Tibial nerve (tissue), 4 donors: ENCODE data around the gene LAMC3. TPM values are rescaled to one million over a fixed set of nuclear protein-coding genes. Genes with fewer than 3 reads are reported as not detected.

Experiments
- DNase-seq, 2 donors: peaks; one replicate each; pipeline ENCODE4 v3.0.0-alpha.2; 2019; ENCODE audit warnings: low spot score in 2 of 2
- H3K27ac ChIP-seq, 4 donors: fragments of 200-600 bp; sonication (generic) in 3 of 4; one replicate each; pipeline ENCODE4 v1.5.1; 2017 to 2019; ENCODE audit warnings: mild to moderate bottlenecking in 1 of 4
- H3K27me3 ChIP-seq, 2 donors: fragments of 200-600 bp; sonication (generic) in 1 of 2; one replicate each; pipeline versions ENCODE4 v1.5.1 to v1.6.0; 2017 to 2019
- H3K36me3 ChIP-seq, 3 donors: fragments of 200-600 bp; sonication (generic); one replicate each; pipeline ENCODE4 v1.5.1; 2018 to 2019
- H3K4me1 ChIP-seq, 4 donors: fragments of 200-600 bp; sonication (generic) in 3 of 4; one replicate each; pipeline ENCODE4 v1.5.1; 2017 to 2019
- H3K4me3 ChIP-seq, 4 donors: fragments of 200-600 bp; sonication (generic) in 3 of 4; one replicate each; pipeline ENCODE4 v1.5.1; 2017 to 2019; ENCODE audit warnings: mild to moderate bottlenecking in 1 of 4, moderate library complexity in 1 of 4
- H3K9me3 ChIP-seq, 4 donors: fragments of 200-600 bp; sonication (generic) in 3 of 4; one replicate each; pipeline ENCODE4 v1.5.1; 2017 to 2019
- CTCF ChIP-seq, 5 experiments: fragments of 200-600 bp in 3 of 5; fragments of 450-650 bp in 2 of 5; sonication (generic) in 3 of 5; IDR thresholded peaks; one replicate each; pipeline ENCODE4 v1.5.1; 2016 to 2019; ENCODE audit warnings: antibody characterized with exemption in 5 of 5, mild to moderate bottlenecking in 3 of 5, moderate library complexity in 2 of 5
- EP300 ChIP-seq, 2 donors: sonication (generic); formaldehyde crosslinking; IDR thresholded peaks; one replicate each; pipeline ENCODE4 v1.6.1; 2017; ENCODE audit warnings: antibody characterized with exemption in 2 of 2, mild to moderate bottlenecking in 1 of 2
- POLR2A ChIP-seq, 2 donors: fragments of 450-650 bp; IDR thresholded peaks; one replicate each; pipeline ENCODE4 v1.6.1; 2017; ENCODE audit warnings: antibody characterized with exemption in 2 of 2, mild to moderate bottlenecking in 2 of 2, moderate library complexity in 2 of 2
- WGBS, 2 donors: methylation state at CpG; one replicate each; pipeline ENCODE4 v1.1.5; 2018; 5-methylcytosine and 5-hydroxymethylcytosine counted together
- total RNA-seq, 4 donors: library from RNA; depleted of rRNA; stranded (reverse); fragments of >200 nt; gene quantifications; one replicate each; pipeline ENCODE4 v1.1.0, GENCODE V29; 2016

Gene LAMC3
- total RNA-seq, 4 donors from 2014 or later: 0.21 to 1.6 TPM; not detected in 2

- Histone ChIP-seq H3K27me3 (peaks cover 0 to 56% of the 10 kb centered on the region in 2 donors), H3K9me3 (peaks cover 0 to 8% (median 0%) of the 10 kb centered on the region in 4 donors), H3K4me3 (no peak overlapping the region), H3K36me3 (no peaks in the 10 kb centered on the region), H3K4me1 (peaks cover 0 to 6% (median 0%) of the 10 kb centered on the region in 4 donors), H3K27ac (no peak overlapping the region)
- WGBS, 2 donors: 80 to 81% methylated on average over 7 of the region's 7 CpGs
- TF ChIP-seq EP300 (IDR thresholded peaks at IDR 0.05) (no peak), POLR2A (IDR thresholded peaks at IDR 0.05) (no peak), CTCF (IDR thresholded peaks at IDR 0.05) (no peak)
- DNase-seq: no peak
Measured at GRCh38 chr9:131001990-131002389, 7.0 kb upstream of the LAMC3 start.

- WGBS, 2 donors: 84 to 88% methylated on average over 4 of the region's 4 CpGs
- DNase-seq: no peak
- no peak overlapping the region for H3K4me3 ChIP-seq
- TF ChIP-seq CTCF (IDR thresholded peaks at IDR 0.05) (no peak), POLR2A (IDR thresholded peaks at IDR 0.05) (no peak)
- H3K9me3 ChIP-seq: peaks cover 0 to 8% (median 0%) of the 10 kb centered on the region in 4 donors
- peaks cover 0 to 9% (median 0%) of the 10 kb centered on the region in 4 donors for H3K4me1 ChIP-seq
- no peak overlapping the region for H3K27ac ChIP-seq
- H3K36me3 ChIP-seq: no peaks in the 10 kb centered on the region
- H3K27me3 ChIP-seq: peaks cover 0 to 58% of the 10 kb centered on the region in 2 donors
Measured at GRCh38 chr9:131006601-131007000, 2.4 kb upstream of the LAMC3 start.

- no peak for DNase-seq
- peaks cover 0 to 9% (median 0%) of the 10 kb centered on the region in 4 donors for H3K4me1 ChIP-seq
- 87 to 89% methylated on average over 11 of the region's 11 CpGs for WGBS, 2 donors
- H3K27ac ChIP-seq: no peak overlapping the region
- TF ChIP-seq POLR2A (IDR thresholded peaks at IDR 0.05) (no peak), EP300 (IDR thresholded peaks at IDR 0.05) (no peak), CTCF (IDR thresholded peaks at IDR 0.05) (no peak)
- H3K36me3 ChIP-seq: no peaks in the 10 kb centered on the region
- no peak overlapping the region for H3K4me3 ChIP-seq
- H3K27me3 ChIP-seq: peaks cover 0 to 61% of the 10 kb centered on the region in 2 donors
- peaks cover 0 to 8% (median 0%) of the 10 kb centered on the region in 4 donors for H3K9me3 ChIP-seq
Measured at GRCh38 chr9:131008086-131008485, 888 bp upstream of the LAMC3 start.

- H3K4me1 ChIP-seq: peaks cover 0 to 9% (median 0%) of the 10 kb centered on the region in 4 donors
- no peaks in the 10 kb centered on the region for H3K36me3 ChIP-seq
- 31 to 35% methylated on average over 8 of the region's 8 CpGs for WGBS, 2 donors
- peaks cover 0 to 59% of the 10 kb centered on the region in 2 donors for H3K27me3 ChIP-seq
- DNase-seq: no peak
- H3K9me3 ChIP-seq: peaks cover 0 to 8% (median 0%) of the 10 kb centered on the region in 4 donors
- TF ChIP-seq POLR2A (IDR thresholded peaks at IDR 0.05) (no peak), CTCF (IDR thresholded peaks at IDR 0.05) (peak in 1 of 5 experiments; percentile 1)
- no peak overlapping the region for H3K27ac ChIP-seq
- no peak overlapping the region for H3K4me3 ChIP-seq
Measured at GRCh38 chr9:131008563-131008908, 438 bp upstream of the LAMC3 start.

- peaks cover 0 to 65% of the 10 kb centered on the region in 2 donors for H3K27me3 ChIP-seq
- WGBS, 2 donors: 55 to 59% methylated on average over 14 of the region's 14 CpGs
- DNase-seq: no peak
- no peak for TF ChIP-seq CTCF (IDR thresholded peaks at IDR 0.05)
- no peak for TF ChIP-seq EP300 (IDR thresholded peaks at IDR 0.05)
- TF ChIP-seq POLR2A (IDR thresholded peaks at IDR 0.05): no peak
- H3K27ac ChIP-seq: no peak overlapping the region
- no peak overlapping the region for H3K4me3 ChIP-seq
- peaks cover 0 to 9% (median 0%) of the 10 kb centered on the region in 4 donors for H3K4me1 ChIP-seq
- no peaks in the 10 kb centered on the region for H3K9me3 ChIP-seq
- H3K36me3 ChIP-seq: no peaks in the 10 kb centered on the region
Measured at GRCh38 chr9:131010482-131011273, 1.7 kb downstream of the LAMC3 start.
